ENCODE results near the gene TTLL4. TPM values are rescaled to one million over a fixed set of nuclear protein-coding genes. Genes with fewer than 3 reads are reported as not detected.
"Not testable (repeated sequence)": the region's sequence is repeated elsewhere in the genome, so short reads cannot be mapped to it uniquely, and the experiment has no call there.

TTLL4 gene
- total RNA-seq, 1 donor from 2014 or later = 39.8 TPM

- H3K4me2 ChIP-seq; H3K27ac ChIP-seq; H4K20me1 ChIP-seq (ENCODE audit: low read depth); H3K9ac ChIP-seq; H3K27ac Mint-ChIP-seq; H2AFZ ChIP-seq (replicated peaks); H3K4me1 Mint-ChIP-seq; H3K4me1 ChIP-seq; H3K4me3 Mint-ChIP-seq; H3K9me3 ChIP-seq (ENCODE audit: low read depth); H3K9me3 Mint-ChIP-seq; H3K27me3 Mint-ChIP-seq (ENCODE audit: insufficient read depth, low read depth); H3K79me2 ChIP-seq (ENCODE audit: low read depth); H3K27me3 ChIP-seq; H3K36me3 ChIP-seq; H3K4me3 ChIP-seq: not testable (repeated sequence)
- DNase-seq (ENCODE audit: low spot score) = peak; percentile 84
- TF ChIP-seq CTCF (IDR thresholded peaks at IDR 0.05) = peak; percentile 81
- peak; percentile 30 for TF ChIP-seq EZH2 (IDR thresholded peaks at IDR 0.05)
- peaks cover 11% of the 10 kb centered on the region for H3F3A ChIP-seq (ENCODE audit: low read depth)
- H3K36me3 Mint-ChIP-seq = peaks cover 18% of the 10 kb centered on the region
Observed at GRCh38 chr2:218687400-218688060, 23.1 kb upstream of the TTLL4 start.

- Histone ChIP-seq H3K27ac (no peak overlapping the region), H3K4me1 (peaks cover 17% of the 10 kb centered on the region), H3K9me3 (ENCODE audit: low read depth) (no peaks in the 10 kb centered on the region), H3K79me2 (ENCODE audit: low read depth) (no peaks in the 10 kb centered on the region), H3K4me3 (no peak overlapping the region), H4K20me1 (ENCODE audit: low read depth) (peaks cover 9% of the 10 kb centered on the region), H3K4me2 (no peak overlapping the region), H3K9ac (no peak overlapping the region), H2AFZ (replicated peaks) (no peak overlapping the region), H3K27me3 (no peaks in the 10 kb centered on the region), H3F3A (ENCODE audit: low read depth) (peaks cover 23% of the 10 kb centered on the region), H3K36me3 (no peaks in the 10 kb centered on the region)
- H3K27me3 Mint-ChIP-seq (ENCODE audit: insufficient read depth, low read depth) = peaks cover 2% of the 10 kb centered on the region
- H3K4me1 Mint-ChIP-seq = peaks cover 21% of the 10 kb centered on the region
- H3K4me3 Mint-ChIP-seq = no peak overlapping the region
- peaks cover 23% of the 10 kb centered on the region for H3K36me3 Mint-ChIP-seq
- H3K27ac Mint-ChIP-seq = no peak overlapping the region
- H3K9me3 Mint-ChIP-seq = no peaks in the 10 kb centered on the region
- TF ChIP-seq EZH2phosphoT487 (IDR thresholded peaks at IDR 0.05) (no peak), EZH2 (IDR thresholded peaks at IDR 0.05) (no peak)
- DNase-seq (ENCODE audit: low spot score) = no peak
Observed at GRCh38 chr2:218691234-218691633, 19.4 kb upstream of the TTLL4 start.

- Mint-ChIP-seq H3K36me3 (peaks cover 30% of the 10 kb centered on the region), H3K27me3 (ENCODE audit: insufficient read depth, low read depth) (peaks cover 5% of the 10 kb centered on the region), H3K9me3 (no peaks in the 10 kb centered on the region), H3K27ac (peak overlapping the region; percentile 78), H3K4me1 (peaks cover 21% of the 10 kb centered on the region), H3K4me3 (peak overlapping the region; percentile 9)
- H3K9me3 ChIP-seq (ENCODE audit: low read depth) = no peaks in the 10 kb centered on the region
- peak overlapping the region; percentile 82 for H3K27ac ChIP-seq
- peak overlapping the region; percentile 28 for H3K4me2 ChIP-seq
- peaks cover 17% of the 10 kb centered on the region for H3F3A ChIP-seq (ENCODE audit: low read depth)
- DNase-seq (ENCODE audit: low spot score) = peak; percentile 86
- H2AFZ ChIP-seq (replicated peaks) = no peak overlapping the region
- H3K4me3 ChIP-seq = no peak overlapping the region
- peaks cover 9% of the 10 kb centered on the region for H4K20me1 ChIP-seq (ENCODE audit: low read depth)
- no peaks in the 10 kb centered on the region for H3K27me3 ChIP-seq
- peaks cover 17% of the 10 kb centered on the region for H3K4me1 ChIP-seq
- no peaks in the 10 kb centered on the region for H3K36me3 ChIP-seq
- no peaks in the 10 kb centered on the region for H3K79me2 ChIP-seq (ENCODE audit: low read depth)
- TF ChIP-seq EZH2 (IDR thresholded peaks at IDR 0.05) (no peak), CTCF (IDR thresholded peaks at IDR 0.05) (no peak), EZH2phosphoT487 (IDR thresholded peaks at IDR 0.05) (no peak)
- H3K9ac ChIP-seq = no peak overlapping the region
Observed at GRCh38 chr2:218694405-218695145, 16.1 kb upstream of the TTLL4 start.

- H3K9me3 ChIP-seq (ENCODE audit: low read depth) = no peaks in the 10 kb centered on the region
- Mint-ChIP-seq H3K4me1 (peaks cover 12% of the 10 kb centered on the region), H3K27me3 (ENCODE audit: insufficient read depth, low read depth) (peaks cover 5% of the 10 kb centered on the region), H3K4me3 (no peak overlapping the region), H3K27ac (no peak overlapping the region), H3K9me3 (no peaks in the 10 kb centered on the region), H3K36me3 (peaks cover 23% of the 10 kb centered on the region)
- peaks cover 7% of the 10 kb centered on the region for H4K20me1 ChIP-seq (ENCODE audit: low read depth)
- H3K36me3 ChIP-seq = no peaks in the 10 kb centered on the region
- H3K9ac ChIP-seq = no peak overlapping the region
- no peak for TF ChIP-seq CTCF (IDR thresholded peaks at IDR 0.05)
- TF ChIP-seq EZH2phosphoT487 (IDR thresholded peaks at IDR 0.05) = no peak
- no peak overlapping the region for H3K27ac ChIP-seq
- H3K4me3 ChIP-seq = no peak overlapping the region
- no peak overlapping the region for H2AFZ ChIP-seq (replicated peaks)
- no peaks in the 10 kb centered on the region for H3K79me2 ChIP-seq (ENCODE audit: low read depth)
- H3K4me2 ChIP-seq = no peak overlapping the region
- H3K27me3 ChIP-seq = no peaks in the 10 kb centered on the region
- H3F3A ChIP-seq (ENCODE audit: low read depth) = peaks cover 15% of the 10 kb centered on the region
- peaks cover 11% of the 10 kb centered on the region for H3K4me1 ChIP-seq
- DNase-seq (ENCODE audit: low spot score) = no peak
Observed at GRCh38 chr2:218698885-218699284, 11.8 kb upstream of the TTLL4 start.
